Stomach (tissue), 4 donors: ENCODE results near the gene MAEA.

Source experiments
- EP300 ChIP-seq: sonication (generic); formaldehyde crosslinking; IDR thresholded peaks from one replicate; pipeline ENCODE4 v1.6.1; 2017; ENCODE audit warnings: antibody characterized with exemption
- POLR2A ChIP-seq, 4 donors: fragments of 450-650 bp; IDR thresholded peaks; one replicate each; pipeline ENCODE4 v1.6.1; 2016; ENCODE audit warnings: antibody characterized with exemption in 4 of 4, control low read depth in 2 of 4, mild to moderate bottlenecking in 1 of 4, moderate library complexity in 1 of 4

GRCh38 chr4:1241466-1241935 lies 48.2 kb upstream of the MAEA start:
- no peak for TF ChIP-seq EP300
- no peak for TF ChIP-seq POLR2A (IDR thresholded peaks at IDR 0.05)
